GM12878 (cell line): Measurements from ENCODE around the gene COX6B1. TPM values are rescaled to one million over a fixed set of nuclear protein-coding genes. Genes with fewer than 3 reads are reported as not detected.

Experiments
- CBX3 ChIP-seq: fragments of 200-600 bp; sonication (generic); IDR thresholded peaks from 2 replicates; pipeline ENCODE4 v1.6.1; 2016; ENCODE audit warnings: low read depth, borderline replicate concordance
- HDAC2 ChIP-seq: fragments of 200-600 bp; sonication (generic); IDR thresholded peaks from 2 replicates; pipeline ENCODE4 v1.6.1; 2017
- PAX5 ChIP-seq: IDR thresholded peaks from 2 replicates; pipeline ENCODE4 v1.6.1; 2011; ENCODE audit warnings: low read depth, low read length, borderline replicate concordance
- RFX5 ChIP-seq: IDR thresholded peaks from 2 replicates; pipeline ENCODE4 v1.6.1; 2011; ENCODE audit warnings: low read depth, low read length, improper control_type of control experiment
- SIN3A ChIP-seq: IDR thresholded peaks from 2 replicates; pipeline ENCODE4 v1.6.1; 2012; ENCODE audit warnings: low read depth, low read length, improper control_type of control experiment
- SMAD1 ChIP-seq: fragments of 450-650 bp; IDR thresholded peaks from 2 replicates; pipeline ENCODE4 v1.6.1; 2018; ENCODE audit warnings: mild to moderate bottlenecking, low read depth; ENCODE audit not compliant: partially characterized antibody
- SPI1 ChIP-seq: IDR thresholded peaks from 2 replicates; pipeline ENCODE4 v1.6.1; 2011; ENCODE audit warnings: low read depth, mild to moderate bottlenecking, low read length, moderate library complexity, borderline replicate concordance; ENCODE audit not compliant: insufficient read depth
- STAT3 ChIP-seq: IDR thresholded peaks from 2 replicates; pipeline ENCODE4 v1.6.1; 2011; ENCODE audit warnings: low read depth, low read length, improper control_type of control experiment
- YY1 ChIP-seq: IDR thresholded peaks from 2 replicates; pipeline ENCODE4 v1.6.1; 2011; ENCODE audit warnings: low read depth, mild to moderate bottlenecking, low read length
- polyA plus RNA-seq, 11 experiments: library from polyadenylated mRNA; depleted of rRNA in 4 of 11; unstranded in 6 of 11; stranded (reverse) in 5 of 11; fragments of >200 nt; fragmentation: Nextera tagmentation in 4 of 11; fragmentation: Illumina TruSeq in 1 of 11; extraction: Ambion mirVana in 4 of 11; extraction: Trizol in 1 of 11; gene quantifications; 1 replicate in 1 of 11; 2 replicates in 10 of 11; pipeline versions ENCODE4 v1.2.1 to v1.2.3, GENCODE V29; 2011 to 2016; ENCODE audit warnings: inconsistent platforms in 2 of 11, missing spikeins in 2 of 11, low read depth in 1 of 11
- total RNA-seq, 4 experiments: library from RNA; depleted of rRNA in 3 of 4; stranded (reverse); fragments of >200 nt in 3 of 4; fragmentation: Illumina TruSeq in 1 of 4; extraction: Trizol in 1 of 4; gene quantifications; 2 replicates each; pipeline versions ENCODE4 v1.2.1 to v1.2.3, GENCODE V29; 2013 to 2021
- TF ChIP-seq, protein P1 (sequence below): fragments of 450-650 bp; formaldehyde crosslinking; IDR thresholded peaks from 2 replicates; pipeline ENCODE4 v1.4.0; 2022; ENCODE audit warnings: mild to moderate bottlenecking, moderate library complexity
- TF ChIP-seq, protein P2 (sequence below): fragments of 450-650 bp; IDR thresholded peaks from 2 replicates; pipeline ENCODE4 v1.6.1; 2018; ENCODE audit warnings: mild to moderate bottlenecking, low read depth, moderate library complexity; ENCODE audit not compliant: partially characterized antibody

Gene COX6B1
- total and polyA plus RNA-seq, 10 of the 15 experiments (the other 5 are each of a cell fraction or from before 2014, with no cell fraction given), result 500 to 1,700 (median 862) TPM

DNA sequence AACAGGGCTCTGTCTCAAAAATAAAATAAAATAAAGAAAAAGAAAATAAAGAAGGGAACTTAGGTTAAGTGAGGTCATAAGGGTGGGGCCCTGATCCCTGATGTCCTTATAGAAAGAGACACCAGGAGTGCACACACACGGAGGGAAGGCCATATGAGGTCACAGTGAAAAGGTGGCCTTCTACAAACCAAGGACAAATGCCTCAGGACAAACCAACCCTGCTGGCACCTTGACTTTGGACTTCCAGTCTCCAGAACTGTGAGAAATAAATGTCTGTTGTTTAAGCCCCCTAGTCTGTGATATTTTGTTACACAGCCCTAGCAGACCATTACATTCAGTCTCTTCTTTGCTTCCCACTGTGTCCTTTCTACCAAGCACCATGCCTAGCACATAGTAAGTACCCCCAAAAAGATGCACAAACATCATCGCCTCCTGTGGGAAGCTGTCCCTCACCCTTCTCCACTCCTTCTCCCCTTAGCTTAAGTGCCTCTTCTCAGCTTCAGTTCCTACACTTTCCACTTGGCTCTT, 47.8 kb downstream of the COX6B1 start (continued):
- no peak for TF ChIP-seq SPI1
- no peak for TF ChIP-seq RFX5
- no peak for TF ChIP-seq HDAC2
- TF ChIP-seq STAT3, result no peak
- no peak for TF ChIP-seq YY1
- no peak for TF ChIP-seq PAX5
- TF ChIP-seq, protein P1, sequence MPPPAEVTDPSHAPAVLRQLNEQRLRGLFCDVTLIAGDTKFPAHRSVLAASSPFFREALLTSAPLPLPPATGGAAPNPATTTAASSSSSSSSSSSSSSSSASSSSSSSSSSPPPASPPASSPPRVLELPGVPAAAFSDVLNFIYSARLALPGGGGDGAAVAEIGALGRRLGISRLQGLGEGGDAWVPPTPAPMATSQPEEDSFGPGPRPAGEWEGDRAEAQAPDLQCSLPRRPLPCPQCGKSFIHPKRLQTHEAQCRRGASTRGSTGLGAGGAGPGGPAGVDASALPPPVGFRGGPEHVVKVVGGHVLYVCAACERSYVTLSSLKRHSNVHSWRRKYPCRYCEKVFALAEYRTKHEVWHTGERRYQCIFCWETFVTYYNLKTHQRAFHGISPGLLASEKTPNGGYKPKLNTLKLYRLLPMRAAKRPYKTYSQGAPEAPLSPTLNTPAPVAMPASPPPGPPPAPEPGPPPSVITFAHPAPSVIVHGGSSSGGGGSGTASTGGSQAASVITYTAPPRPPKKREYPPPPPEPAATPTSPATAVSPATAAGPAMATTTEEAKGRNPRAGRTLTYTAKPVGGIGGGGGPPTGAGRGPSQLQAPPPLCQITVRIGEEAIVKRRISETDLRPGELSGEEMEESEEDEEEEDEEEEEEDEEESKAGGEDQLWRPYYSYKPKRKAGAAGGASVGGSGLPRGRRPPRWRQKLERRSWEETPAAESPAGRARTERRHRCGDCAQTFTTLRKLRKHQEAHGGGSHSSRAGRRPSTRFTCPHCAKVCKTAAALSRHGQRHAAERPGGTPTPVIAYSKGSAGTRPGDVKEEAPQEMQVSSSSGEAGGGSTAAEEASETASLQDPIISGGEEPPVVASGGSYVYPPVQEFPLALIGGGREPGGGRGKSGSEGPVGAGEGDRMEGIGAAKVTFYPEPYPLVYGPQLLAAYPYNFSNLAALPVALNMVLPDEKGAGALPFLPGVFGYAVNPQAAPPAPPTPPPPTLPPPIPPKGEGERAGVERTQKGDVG (CRISPR knock-in tag), result no peak
- no peak for TF ChIP-seq SIN3A
- TF ChIP-seq, protein P2, sequence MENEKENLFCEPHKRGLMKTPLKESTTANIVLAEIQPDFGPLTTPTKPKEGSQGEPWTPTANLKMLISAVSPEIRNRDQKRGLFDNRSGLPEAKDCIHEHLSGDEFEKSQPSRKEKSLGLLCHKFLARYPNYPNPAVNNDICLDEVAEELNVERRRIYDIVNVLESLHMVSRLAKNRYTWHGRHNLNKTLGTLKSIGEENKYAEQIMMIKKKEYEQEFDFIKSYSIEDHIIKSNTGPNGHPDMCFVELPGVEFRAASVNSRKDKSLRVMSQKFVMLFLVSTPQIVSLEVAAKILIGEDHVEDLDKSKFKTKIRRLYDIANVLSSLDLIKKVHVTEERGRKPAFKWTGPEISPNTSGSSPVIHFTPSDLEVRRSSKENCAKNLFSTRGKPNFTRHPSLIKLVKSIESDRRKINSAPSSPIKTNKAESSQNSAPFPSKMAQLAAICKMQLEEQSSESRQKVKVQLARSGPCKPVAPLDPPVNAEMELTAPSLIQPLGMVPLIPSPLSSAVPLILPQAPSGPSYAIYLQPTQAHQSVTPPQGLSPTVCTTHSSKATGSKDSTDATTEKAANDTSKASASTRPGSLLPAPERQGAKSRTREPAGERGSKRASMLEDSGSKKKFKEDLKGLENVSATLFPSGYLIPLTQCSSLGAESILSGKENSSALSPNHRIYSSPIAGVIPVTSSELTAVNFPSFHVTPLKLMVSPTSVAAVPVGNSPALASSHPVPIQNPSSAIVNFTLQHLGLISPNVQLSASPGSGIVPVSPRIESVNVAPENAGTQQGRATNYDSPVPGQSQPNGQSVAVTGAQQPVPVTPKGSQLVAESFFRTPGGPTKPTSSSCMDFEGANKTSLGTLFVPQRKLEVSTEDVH, result no peak
- no peak for TF ChIP-seq SMAD1
- TF ChIP-seq CBX3, result no peak
